GM19351 (cell line): ENCODE measurements around the gene RPL27.
"Not testable (repeated sequence)": the region's sequence is repeated elsewhere in the genome, so short reads cannot be mapped to it uniquely, and the experiment has no call there.

ENCODE experiments used
- ATAC-seq: cut with Tn5 transposase; IDR thresholded peaks from one replicate; pipeline ENCODE4 v1.9.1; 2021; ENCODE audit warnings: mild to moderate bottlenecking, moderate library complexity; ENCODE audit not compliant: unreplicated experiment

Gene RPL27

DNA sequence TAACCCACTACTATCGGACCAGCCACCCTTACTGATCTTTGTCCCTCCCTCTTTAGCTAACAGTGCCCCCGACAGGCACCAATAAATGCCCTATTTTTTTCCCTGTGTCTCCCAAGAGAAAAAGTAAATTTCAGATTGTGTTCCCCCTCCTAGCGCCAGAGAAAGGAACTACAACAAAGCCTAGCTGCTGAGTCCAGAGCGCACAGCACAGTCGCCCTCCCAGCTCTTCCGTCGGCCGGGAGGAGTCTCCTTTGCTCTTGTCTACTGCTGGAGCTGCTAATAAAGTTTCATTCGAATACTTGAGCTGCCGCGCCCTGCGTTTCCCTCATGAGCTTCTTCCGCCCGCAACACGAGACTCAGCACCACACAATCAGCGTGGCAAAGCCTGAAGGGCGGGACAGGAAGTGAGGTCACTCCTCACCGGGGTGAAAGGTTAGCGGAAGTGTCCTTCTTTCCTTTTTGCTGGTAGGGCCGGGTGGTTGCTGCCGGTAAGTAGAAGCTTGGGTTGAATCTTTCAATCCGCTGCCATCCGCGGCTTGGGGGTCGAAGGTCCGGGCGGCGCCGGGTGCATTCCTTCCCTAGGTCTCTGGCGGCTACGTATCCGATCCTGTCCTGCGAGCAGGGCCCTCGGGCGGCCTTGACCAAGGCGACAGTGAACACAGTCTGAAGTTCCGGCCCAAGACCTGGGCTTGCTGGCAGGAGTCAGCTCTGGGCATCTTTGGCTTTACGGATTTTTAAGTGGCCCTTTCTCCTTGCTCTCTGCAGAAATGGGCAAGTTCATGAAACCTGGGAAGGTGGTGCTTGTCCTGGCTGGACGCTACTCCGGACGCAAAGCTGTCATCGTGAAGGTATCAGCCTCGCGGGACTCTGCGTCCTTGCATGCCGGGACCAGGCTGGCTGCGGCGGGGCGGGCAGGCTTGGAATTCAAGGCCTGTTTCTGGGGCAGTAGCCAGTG, at the start of gene RPL27:
TSS of gene RPL27 (plus strand) at position 436 of the 955 bp plus-strand sequence. CDS start at position 768, 332 bp downstream.
- ATAC-seq = peak; percentile 94

DNA sequence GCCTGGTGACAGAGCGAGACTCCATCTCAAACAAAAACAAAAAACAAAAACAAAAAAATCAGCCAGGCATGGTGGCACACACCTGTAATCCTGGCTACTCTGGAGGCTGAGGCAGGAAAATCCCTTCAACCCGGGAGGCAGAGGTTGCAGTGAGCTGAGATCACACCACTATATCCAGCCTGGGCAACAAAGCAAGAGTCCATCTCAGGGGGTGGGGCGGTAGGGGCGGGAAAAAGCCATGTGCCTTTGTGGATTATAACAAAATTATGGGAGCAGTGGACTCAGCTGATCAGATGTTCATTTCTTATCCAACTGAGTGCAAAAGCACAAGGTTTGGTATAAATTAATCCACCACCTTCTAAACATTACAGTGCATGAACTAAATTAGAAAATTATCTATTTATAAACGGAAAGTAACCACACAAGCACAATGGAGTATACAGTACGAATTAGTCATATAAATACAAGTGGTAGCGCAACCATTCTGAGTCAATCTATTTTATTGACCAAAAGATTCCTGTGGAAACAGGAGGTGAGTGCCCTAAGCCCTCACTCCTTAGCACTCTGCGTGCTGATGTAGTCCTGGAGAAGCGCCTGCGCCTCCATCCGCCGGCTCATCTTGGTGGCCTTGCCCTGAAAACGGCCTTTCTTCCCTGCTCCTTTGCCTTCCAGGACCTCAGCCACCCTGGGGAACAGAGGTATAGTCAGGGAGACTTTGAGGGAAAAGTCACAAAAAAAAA, 48.0 kb upstream of the RPL27 start:
- no peak for ATAC-seq

DNA sequence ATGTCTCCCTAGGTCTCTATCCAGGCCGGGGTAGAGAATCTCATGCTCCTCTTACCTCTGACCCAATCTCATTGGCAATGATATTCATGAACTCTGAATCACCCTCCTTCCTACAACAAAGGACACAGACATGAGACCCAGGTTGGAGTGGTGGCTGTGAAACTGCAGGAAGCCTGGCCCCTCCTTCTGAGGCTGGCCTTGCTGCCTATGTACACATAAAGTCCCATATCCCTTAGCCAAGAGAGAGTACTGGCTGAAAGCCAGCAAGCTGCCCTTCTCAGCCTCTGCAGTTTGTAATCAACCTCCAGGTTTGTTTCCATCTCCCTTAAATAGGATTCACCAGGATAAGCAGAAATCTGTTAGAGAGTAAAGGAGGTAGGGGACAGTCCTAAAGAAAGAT, 44.5 kb upstream of the RPL27 start:
- ATAC-seq = no peak

DNA sequence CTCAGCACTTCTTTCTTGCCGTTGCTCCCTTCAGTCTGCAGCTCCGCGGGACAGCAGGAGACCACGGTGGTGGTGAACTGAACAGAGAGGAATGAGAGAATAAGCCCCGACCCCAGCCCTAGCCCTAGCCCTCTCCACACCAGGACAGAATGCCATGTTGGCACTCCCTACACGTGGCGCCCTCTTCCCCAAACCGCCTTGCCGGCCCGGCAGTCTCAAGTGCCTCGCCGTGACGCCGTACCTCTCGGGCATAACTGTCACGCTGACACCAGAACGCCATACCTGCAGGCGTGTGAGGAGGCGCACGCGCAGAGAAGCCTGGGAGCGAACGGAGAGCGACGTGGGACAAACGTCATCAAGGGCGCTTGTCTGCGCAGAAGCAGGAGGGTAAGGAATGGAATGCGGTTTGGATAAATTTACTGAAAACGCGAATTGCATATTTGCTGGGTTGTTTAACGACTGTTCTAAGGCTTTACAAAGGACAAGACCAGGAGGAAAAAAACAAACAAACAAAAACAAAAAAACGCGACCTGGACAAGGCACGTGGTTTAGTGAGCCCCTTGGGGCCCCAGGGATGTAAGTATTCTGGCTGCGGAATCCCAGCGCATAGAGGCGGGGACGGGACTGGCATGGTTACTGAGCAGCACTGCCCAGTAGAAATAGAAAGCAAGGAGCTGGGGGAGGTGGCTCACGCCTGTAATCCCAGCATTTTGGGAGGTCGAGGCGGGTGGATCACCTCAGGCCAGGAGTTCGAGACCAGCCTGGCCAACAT, 33.9 kb upstream of the RPL27 start, which contains the start of gene AARSD1:
TSS of gene AARSD1 (minus strand) at position 294 of the 772 bp plus-strand sequence. CDS start at position 280, 14 bp downstream.
- peak; percentile 79 for ATAC-seq

DNA sequence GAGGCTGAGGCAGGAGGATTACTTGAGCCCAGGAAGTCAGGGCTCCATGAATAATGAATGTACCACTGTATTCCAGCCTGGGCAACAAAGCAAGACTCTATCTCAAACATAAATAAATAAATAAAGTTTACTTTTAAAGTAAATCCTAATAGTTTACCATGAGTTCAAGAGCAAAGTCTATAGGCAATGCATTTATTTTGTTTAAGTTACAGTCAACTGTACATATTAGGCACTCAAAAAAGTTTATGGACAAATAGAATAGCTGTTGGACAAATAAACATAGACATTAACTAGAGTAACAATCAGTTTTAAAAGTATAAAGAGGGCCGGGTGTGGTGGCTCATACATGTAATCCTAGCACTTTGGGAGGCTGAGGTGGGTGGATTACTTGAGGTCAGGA, 30.3 kb upstream of the RPL27 start:
- no peak for ATAC-seq

DNA sequence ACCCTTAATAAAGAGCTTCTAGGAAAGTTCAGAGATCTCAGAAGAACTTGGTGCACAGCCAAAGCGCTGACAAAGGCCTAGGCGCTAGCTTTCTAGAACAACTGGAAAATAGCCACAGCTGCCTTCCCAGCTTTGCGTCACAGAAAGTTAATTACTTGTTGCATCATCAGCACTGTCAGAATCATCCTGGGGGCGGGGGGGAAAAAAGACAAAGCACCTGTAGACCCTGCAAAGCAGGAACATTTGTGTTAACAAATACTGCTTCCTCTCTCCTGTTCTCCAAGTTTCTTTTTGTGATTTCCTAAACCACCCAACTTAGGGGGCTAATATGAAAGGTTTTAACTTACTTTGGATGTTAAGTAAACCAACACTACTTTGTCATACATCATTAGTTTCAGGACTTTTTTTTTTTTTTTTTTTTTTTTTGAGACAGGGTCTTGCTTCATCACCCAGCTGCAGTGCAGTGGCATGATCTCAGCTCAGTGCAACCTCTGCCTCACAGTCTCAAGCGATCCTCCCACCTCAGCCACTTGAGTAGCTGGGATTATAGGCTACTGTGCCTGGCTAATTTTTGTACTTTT, 29.1 kb upstream of the RPL27 start:
- no peak for ATAC-seq

DNA sequence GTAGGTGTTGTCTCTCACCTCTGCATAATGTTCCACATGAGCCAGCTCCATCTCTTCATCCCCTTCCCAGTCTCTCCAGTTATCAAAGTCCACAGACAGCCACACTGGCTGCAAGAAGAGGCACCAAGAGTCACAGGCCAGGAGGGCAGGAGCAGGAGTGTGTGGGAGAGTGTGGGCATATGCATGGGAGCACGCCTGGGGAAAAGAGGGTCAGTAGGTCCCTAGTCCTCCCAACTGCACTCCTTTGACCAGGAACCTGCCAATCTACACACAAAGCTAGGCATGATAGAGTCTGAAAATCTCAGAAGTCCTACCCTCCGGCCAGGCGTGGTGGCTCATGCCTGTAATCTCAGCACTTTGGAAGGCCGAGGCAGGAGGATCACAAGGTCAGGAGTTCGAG, 26.6 kb upstream of the RPL27 start:
- no peak for ATAC-seq

DNA sequence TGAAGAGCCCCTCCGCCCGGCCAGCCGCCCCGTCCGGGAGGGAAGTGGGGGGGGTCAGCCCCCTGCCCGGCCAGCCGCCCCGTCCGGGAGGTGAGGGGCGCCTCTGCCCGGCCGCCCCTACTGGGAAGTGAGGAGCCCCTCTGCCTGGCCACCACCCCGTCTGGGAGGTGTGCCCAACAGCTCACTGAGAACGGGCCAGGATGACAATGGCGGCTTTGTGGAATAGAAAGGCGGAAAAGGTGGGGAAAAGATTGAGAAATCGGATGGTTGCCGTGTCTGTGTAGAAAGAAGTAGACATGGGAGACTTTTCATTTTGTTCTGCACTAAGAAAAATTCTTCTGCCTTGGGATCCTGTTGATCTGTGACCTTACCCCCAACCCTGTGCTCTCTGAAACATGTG, 24.9 kb upstream of the RPL27 start:
- not testable (repeated sequence) for ATAC-seq

DNA sequence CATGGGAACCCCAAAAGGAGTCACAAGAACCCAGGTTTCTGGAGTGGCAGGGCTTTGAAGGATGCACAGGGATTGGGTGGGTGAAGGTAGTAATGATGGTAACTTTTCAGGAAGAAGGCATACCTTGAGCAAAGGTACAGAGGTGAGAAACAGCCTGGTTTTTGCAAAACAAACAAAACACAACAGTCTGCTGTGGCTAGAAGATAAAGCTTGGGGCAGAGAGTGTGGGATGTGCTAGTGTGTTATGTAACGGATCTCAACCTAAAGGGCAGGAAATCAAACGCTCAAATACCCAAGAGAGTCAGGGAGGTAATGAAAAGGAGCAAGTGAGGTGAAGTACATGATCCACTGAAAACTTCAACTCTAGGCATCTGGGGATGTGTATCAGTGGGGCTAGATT, 23.0 kb upstream of the RPL27 start:
- no peak for ATAC-seq

DNA sequence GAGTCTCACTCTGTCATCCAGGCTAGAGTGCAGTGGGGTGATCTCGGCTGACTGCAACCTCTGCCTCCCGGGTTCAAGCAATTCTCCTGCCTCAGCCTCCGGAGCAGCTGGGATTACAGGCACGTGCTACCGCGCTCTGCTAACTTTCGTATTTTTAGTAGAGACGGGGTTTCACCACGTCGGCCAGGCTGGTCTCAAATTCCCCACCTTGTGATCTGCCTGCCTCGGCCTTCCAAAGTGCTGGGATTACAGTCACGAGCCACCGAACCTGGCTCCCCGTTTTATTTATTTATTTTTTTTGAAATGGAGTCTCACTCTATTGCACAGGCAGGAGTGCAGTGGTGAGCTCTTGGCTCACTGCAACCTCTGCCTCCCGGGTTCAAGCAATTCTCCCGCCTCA, 22.5 kb upstream of the RPL27 start:
- ATAC-seq = not testable (repeated sequence)

DNA sequence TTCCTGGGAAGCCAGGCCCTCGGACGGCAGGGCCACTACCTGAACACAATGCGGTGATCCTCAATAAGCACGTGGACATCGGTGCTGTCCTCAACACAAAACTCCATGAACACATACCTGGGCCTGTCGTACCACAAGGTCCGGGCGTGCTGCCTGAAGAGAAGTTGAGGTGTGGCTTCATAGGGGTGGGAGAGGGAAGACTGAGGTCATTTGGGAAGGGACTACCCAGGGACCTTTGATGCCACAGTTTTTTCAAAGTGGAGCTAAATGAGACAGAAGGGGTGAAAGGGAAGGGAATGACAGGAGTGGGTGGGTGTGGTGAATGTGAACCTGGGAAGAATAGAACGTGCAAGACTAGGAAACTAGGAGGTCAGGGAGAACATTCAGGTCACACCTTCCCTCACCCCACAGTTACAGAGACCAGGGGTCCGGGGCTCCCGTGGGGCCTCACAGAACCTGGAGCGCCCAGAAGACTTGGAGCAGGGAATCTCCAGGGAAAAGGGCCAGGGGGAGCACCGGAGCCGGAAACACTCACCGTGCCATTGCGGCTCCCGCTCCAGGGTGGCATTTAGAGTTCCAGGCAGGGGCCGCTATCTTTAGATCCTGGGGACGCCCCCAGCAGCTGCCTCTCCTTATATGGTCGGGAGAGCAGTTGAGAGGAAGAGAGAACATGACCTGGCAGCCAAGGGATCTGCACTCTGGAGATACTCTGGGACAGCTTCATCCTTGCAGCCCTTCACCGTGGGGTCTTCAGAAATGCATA, 18.5 kb upstream of the RPL27 start, which contains the start of gene PTGES3L:
TSS of gene PTGES3L (minus strand) at position 570 of the 763 bp plus-strand sequence. CDS start at position 543, 27 bp downstream.
- ATAC-seq = no peak

DNA sequence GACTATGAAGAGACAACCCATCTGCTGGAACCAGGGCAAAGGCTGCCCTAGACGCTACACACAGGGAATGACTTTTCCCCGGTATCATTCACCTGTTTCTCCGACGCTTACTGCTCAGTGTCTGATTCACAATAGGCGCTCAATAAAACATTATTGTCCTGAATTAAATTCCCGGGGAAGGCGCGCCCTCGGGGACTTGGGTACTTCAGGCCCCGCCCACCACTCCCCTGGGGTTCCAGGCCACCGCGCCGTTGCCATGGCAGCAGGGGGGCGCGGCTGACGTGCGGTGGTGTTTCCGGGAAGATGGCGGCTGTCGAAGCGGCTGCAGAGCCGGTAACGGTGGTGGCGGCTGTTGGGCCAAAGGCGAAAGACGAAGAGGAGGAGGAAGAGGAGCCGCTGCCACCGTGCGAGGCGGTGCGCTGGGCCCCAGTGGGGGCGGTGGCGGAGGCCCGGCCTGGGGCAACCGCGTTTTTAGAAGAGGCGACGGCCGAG, 17.9 kb upstream of the RPL27 start, which contains the start of gene RUNDC1:
TSS of gene RUNDC1 (plus strand) at position 292 of the 492 bp plus-strand sequence. CDS start at position 304, 12 bp downstream.
- peak; percentile 69 for ATAC-seq

DNA sequence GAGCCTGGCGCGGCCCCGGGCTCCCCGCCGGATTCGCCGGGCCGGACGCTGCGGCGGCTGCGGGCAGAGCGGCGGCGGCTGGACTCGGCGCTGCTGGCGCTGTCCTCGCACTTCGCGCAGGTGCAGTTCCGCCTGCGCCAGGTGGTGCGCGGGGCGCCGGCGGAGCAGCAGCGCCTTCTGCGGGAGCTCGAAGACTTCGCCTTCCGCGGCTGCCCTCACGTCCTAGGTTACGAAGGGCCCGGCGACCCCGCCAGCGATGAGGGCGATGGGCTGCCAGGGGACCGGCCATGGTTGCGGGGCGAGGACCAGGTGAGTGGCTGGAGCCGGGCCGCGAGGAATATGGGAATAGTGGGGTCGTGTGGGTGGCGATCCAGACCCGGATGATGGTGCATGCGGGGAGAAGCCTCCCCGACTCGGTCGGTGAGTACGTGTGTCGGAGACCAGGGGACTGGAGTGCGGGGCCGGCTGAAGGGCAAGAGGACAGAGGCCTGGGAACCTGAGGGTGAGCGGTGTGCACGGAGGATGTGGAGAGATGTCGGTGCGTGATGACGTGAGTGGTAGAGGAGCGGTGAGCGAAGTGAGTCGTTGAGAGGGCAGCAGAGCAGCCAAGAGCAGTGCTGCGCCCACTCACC, 17.3 kb upstream of the RPL27 start:
- ATAC-seq = peak; percentile 59

DNA sequence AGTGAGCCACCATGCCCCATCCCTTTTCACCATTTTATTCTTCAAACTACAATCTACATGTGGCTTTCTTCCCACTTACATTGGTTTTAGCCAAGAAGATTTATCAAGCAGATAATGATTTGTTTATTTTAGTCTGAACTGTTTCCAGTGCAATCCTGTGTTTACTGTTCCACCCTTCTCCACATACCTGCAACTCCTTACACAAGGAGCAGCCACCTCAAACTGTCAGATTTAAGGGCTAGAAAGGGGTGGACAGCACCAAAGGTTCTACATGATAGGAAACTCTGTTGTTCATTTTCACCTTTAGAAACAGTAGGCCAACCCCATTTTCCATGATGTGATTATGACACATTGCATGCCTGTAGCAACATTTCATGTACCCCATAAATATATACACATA, 16.0 kb upstream of the RPL27 start:
- no peak for ATAC-seq

DNA sequence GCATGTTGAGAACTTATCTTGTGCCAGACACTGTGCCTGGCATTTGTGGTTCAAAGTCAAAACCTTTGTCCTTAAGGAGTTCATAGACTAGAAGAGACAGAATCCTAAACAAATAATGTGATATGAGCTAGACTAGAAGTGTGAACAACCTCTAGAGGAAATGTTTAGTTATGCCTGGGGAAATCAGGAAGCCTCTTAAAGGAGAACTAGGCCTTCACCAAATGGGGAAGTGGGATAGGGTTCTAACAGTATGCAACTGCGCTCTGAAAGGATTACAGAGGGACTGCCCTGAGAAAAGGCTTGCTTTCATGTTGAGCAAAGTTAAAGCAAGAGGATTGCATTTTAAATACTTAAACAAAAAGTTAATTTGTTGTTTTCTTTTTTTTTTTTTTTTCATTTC, 13.0 kb upstream of the RPL27 start:
- ATAC-seq = no peak

DNA sequence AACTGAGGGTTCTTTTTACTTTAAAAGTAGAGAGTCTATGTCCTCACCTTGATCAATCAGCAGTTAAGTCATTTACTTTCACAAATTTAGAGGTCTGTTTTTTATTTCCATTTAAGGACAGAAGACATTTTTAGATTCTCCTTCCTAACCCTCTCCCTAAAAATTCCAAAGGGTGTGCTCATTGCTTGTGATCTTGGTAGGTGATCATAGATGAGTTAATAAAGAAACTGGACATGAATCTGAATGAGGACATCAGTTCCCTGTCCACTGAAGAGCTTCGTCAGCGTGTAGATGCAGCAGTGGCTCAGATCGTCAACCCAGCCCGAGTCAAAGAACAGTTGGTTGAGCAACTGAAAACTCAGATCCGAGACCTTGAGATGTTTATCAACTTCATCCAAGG, 9.1 kb upstream of the RPL27 start:
- no peak for ATAC-seq

DNA sequence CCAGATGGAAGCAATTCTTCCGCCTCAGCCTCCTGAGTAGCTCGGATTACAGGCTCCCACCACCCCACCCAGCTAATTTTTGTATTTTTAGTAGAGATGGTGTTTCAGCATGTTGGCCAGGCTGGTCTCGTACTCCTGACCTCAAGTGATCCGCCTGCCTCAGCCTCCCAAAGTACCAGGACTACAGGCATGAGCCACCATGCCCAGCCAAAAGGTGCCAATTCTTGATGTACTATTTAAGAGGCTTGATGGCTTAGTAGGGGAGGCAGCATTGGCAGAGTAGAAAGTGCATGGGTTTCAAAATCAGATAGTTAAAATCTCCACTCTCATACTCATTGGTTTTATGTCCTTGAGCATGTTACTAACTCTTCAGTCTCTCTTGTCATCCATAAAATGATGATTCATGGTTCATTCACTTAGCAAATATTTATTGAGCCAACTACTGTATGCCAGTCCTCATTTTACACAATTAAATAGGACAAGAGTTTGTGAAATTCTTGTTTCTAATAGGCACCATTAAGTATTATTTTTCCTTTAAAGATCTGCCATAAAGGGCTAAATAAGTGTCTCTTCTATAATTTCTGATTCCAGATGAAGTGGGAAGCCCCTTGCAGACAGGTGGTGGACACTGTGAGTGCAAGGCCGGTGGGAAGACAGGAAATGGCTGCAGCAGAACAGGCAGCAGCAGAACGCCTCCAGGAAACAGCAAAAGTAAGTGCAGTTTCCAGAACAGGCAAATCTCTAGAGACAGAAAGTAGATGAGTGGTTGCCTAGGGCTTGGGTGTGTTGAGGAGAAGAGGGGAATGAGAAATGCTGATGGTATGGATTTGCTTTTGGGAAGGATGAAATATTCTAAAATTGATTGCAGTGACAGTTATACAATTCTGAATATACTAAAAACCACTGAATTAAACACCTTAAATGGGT, 8.2 kb upstream of the RPL27 start:
- ATAC-seq = no peak

DNA sequence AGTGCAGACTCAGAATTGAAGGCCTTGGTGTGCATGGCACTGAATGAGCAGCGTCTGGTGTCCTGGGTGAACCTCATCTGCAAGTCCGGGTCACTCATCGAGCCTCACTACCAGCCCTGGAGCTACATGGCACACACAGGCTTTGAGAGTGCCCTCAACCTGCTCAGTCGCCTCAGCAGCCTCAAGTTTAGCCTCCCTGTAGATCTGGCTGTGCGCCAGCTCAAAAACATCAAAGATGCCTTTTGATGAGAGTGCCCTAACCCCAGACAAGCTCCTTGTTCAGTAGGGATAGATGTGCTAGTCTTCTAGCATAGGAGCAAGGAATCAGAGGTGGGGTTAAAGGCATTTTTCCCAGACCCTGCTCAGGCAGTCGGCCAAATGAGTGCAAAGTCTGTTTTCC, 6.7 kb upstream of the RPL27 start:
- no peak for ATAC-seq
